Uterus (tissue), 2 donors: ENCODE results near the gene TULP3.

Source experiments
- POLR2A ChIP-seq, 2 donors: fragments of 450-650 bp; IDR thresholded peaks; one replicate each; pipeline ENCODE4 v1.6.1; 2016; ENCODE audit warnings: antibody characterized with exemption in 2 of 2, mild to moderate bottlenecking in 1 of 2, moderate library complexity in 1 of 2
- TF ChIP-seq, protein P1 (sequence below), 4 experiments: fragments of 200-600 bp in 2 of 4; fragments of 450-650 bp in 2 of 4; sonication (generic) in 2 of 4; IDR thresholded peaks; one replicate each; pipeline ENCODE4 v1.5.1; 2016 to 2019; ENCODE audit warnings: antibody characterized with exemption in 4 of 4, mild to moderate bottlenecking in 2 of 4, moderate library complexity in 1 of 4

DNA sequence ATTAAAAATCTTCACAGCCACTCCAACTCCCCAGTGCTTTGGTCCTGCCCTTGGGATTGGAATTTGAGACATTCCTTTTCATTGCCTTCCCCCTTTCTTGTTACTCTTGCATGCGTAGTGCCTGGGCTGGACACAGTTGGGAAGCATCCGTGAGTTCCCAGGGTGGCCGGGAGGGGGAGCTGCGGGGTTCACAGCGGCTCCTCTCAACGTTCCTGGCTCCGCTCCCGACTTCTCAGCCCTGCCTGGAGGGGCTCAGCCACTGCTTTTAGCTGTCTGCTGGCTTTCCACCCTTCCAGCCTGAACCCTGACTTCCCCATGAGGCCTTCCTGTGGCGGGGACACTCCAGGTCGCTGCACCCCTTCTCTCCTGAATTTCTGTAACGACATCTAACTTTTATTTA is 37.1 kb upstream of the TULP3 start:
- TF ChIP-seq, protein P1, sequence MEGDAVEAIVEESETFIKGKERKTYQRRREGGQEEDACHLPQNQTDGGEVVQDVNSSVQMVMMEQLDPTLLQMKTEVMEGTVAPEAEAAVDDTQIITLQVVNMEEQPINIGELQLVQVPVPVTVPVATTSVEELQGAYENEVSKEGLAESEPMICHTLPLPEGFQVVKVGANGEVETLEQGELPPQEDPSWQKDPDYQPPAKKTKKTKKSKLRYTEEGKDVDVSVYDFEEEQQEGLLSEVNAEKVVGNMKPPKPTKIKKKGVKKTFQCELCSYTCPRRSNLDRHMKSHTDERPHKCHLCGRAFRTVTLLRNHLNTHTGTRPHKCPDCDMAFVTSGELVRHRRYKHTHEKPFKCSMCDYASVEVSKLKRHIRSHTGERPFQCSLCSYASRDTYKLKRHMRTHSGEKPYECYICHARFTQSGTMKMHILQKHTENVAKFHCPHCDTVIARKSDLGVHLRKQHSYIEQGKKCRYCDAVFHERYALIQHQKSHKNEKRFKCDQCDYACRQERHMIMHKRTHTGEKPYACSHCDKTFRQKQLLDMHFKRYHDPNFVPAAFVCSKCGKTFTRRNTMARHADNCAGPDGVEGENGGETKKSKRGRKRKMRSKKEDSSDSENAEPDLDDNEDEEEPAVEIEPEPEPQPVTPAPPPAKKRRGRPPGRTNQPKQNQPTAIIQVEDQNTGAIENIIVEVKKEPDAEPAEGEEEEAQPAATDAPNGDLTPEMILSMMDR (IDR thresholded peaks at IDR 0.05): peak; percentile 72 to 81 (median 79)
- no peak for TF ChIP-seq POLR2A (IDR thresholded peaks at IDR 0.05)
